GM23338 (cell line): ENCODE results near the gene MAP3K14. TPM values are rescaled to one million over a fixed set of nuclear protein-coding genes. Genes with fewer than 3 reads are reported as not detected.

Experiments used
- ATAC-seq: fragments of 200-7000 bp; cut with Tn5 transposase; 3 replicates; pipeline ENCODE4 v1.9.1; 2020
- DNase-seq: peaks from one replicate; pipeline ENCODE4 v3.0.0-alpha.2; 2015; ENCODE audit warnings: low spot score
- H2AFZ ChIP-seq: fragments of 200-600 bp; sonication (generic); 2 replicates; pipeline ENCODE4 v1.8.0; 2016; ENCODE audit warnings: antibody characterized with exemption, mild to moderate bottlenecking, moderate library complexity
- H3F3A ChIP-seq: fragments of 200-600 bp; sonication (generic); replicated peaks from 2 replicates; pipeline ENCODE4 v1.8.0; 2017; ENCODE audit warnings: antibody characterized with exemption, mixed run types, low read depth
- H3K27ac ChIP-seq: fragments of 200-600 bp; sonication (generic); 2 replicates; pipeline ENCODE4 v1.6.1; 2016; ENCODE audit warnings: low read depth
- H3K27me3 ChIP-seq: fragments of 200-600 bp; sonication (generic); 2 replicates; pipeline ENCODE4 v1.8.0; 2016; ENCODE audit warnings: mild to moderate bottlenecking, mixed run types, moderate library complexity; ENCODE audit not compliant: insufficient read depth
- H3K36me3 ChIP-seq: fragments of 200-600 bp; sonication (generic); 2 replicates; pipeline ENCODE4 v1.8.0; 2016; ENCODE audit warnings: mild to moderate bottlenecking; ENCODE audit not compliant: insufficient read depth
- H3K4me1 ChIP-seq: fragments of 200-600 bp; sonication (generic); 2 replicates; pipeline ENCODE4 v1.8.0; 2016; ENCODE audit warnings: mild to moderate bottlenecking, moderate library complexity; ENCODE audit not compliant: insufficient read depth
- H3K4me2 ChIP-seq: fragments of 200-600 bp; sonication (generic); 2 replicates; pipeline ENCODE4 v1.7.1; 2017; ENCODE audit warnings: mixed run types
- H3K4me3 ChIP-seq: fragments of 200-600 bp; sonication (generic); 2 replicates; pipeline ENCODE4 v1.6.1; 2016; ENCODE audit warnings: mixed run types
- H3K79me2 ChIP-seq: fragments of 200-600 bp; sonication (generic); replicated peaks from 2 replicates; pipeline ENCODE4 v1.8.0; 2017; ENCODE audit warnings: mild to moderate bottlenecking; ENCODE audit not compliant: insufficient read depth
- H3K9me2 ChIP-seq: fragments of 200-600 bp; sonication (generic); 2 replicates; pipeline ENCODE4 v1.8.0; 2017; ENCODE audit not compliant: insufficient read depth
- H4K20me1 ChIP-seq: fragments of 200-600 bp; sonication (generic); replicated peaks from 2 replicates; pipeline ENCODE4 v1.8.0; 2017; ENCODE audit warnings: mild to moderate bottlenecking; ENCODE audit not compliant: insufficient read depth
- H3K27ac Mint-ChIP-seq: 2 replicates; pipeline ENCODE4 v1.8.0; 2020; ENCODE audit warnings: inconsistent platforms, mild to moderate bottlenecking, moderate library complexity, mixed read lengths
- H3K27me3 Mint-ChIP-seq: 3 replicates; pipeline ENCODE4 v1.8.0; 2022; ENCODE audit warnings: low read depth, mild to moderate bottlenecking, moderate library complexity, mixed read lengths, inconsistent platforms; ENCODE audit not compliant: insufficient read depth, poor library complexity
- H3K36me3 Mint-ChIP-seq: 3 replicates; pipeline ENCODE4 v1.8.0; 2021; ENCODE audit warnings: low read depth, mild to moderate bottlenecking, inconsistent platforms, moderate library complexity, mixed read lengths
- H3K4me1 Mint-ChIP-seq: 3 replicates; pipeline ENCODE4 v1.8.0; 2020; ENCODE audit warnings: mild to moderate bottlenecking, inconsistent platforms, mixed read lengths
- H3K4me3 Mint-ChIP-seq: 3 replicates; pipeline ENCODE4 v1.8.0; 2021; ENCODE audit warnings: moderate library complexity, mild to moderate bottlenecking, inconsistent platforms, mixed read lengths
- H3K9me3 Mint-ChIP-seq: 3 replicates; pipeline ENCODE4 v1.8.0; 2020; ENCODE audit warnings: moderate library complexity, mild to moderate bottlenecking, inconsistent platforms, mixed read lengths
- CREB1 ChIP-seq: fragments of 250-450 bp; sonication (Bioruptor Pico); IDR thresholded peaks from 2 replicates; pipeline ENCODE4 v1.5.0; 2020; ENCODE audit warnings: low read depth, mild to moderate bottlenecking, moderate library complexity
- ETS1 ChIP-seq: IDR thresholded peaks from 2 replicates; pipeline ENCODE4 v1.6.1; 2016; ENCODE audit warnings: antibody characterized with exemption
- EZH2 ChIP-seq: fragments of 200-600 bp; sonication (generic); IDR thresholded peaks from one replicate; pipeline ENCODE4 v1.8.0; 2017; ENCODE audit warnings: antibody characterized with exemption, mild to moderate bottlenecking, low read depth; ENCODE audit not compliant: unreplicated experiment
- EZH2phosphoT487 ChIP-seq: fragments of 200-600 bp; sonication (generic); IDR thresholded peaks from one replicate; pipeline ENCODE4 v1.8.1; 2018; ENCODE audit warnings: antibody characterized with exemption; ENCODE audit not compliant: unreplicated experiment
- JUNB ChIP-seq: IDR thresholded peaks from one replicate; pipeline ENCODE4 v1.6.1; 2016; ENCODE audit warnings: antibody characterized with exemption; ENCODE audit not compliant: unreplicated experiment
- NANOG ChIP-seq: IDR thresholded peaks from 2 replicates; pipeline ENCODE4 v1.6.1; 2016; ENCODE audit warnings: antibody characterized with exemption, borderline replicate concordance
- REST ChIP-seq: IDR thresholded peaks from one replicate; pipeline ENCODE4 v1.6.1; 2018; ENCODE audit warnings: antibody characterized with exemption; ENCODE audit not compliant: unreplicated experiment
- STAT1 ChIP-seq: IDR thresholded peaks from one replicate; pipeline ENCODE4 v1.6.1; 2016; ENCODE audit warnings: antibody characterized with exemption; ENCODE audit not compliant: unreplicated experiment
- ZNF114 ChIP-seq: fragments of 250-450 bp; sonication (Bioruptor Pico); IDR thresholded peaks from 2 replicates; pipeline ENCODE4 v1.5.0; 2020; ENCODE audit warnings: mild to moderate bottlenecking, moderate library complexity
- ZNF462 ChIP-seq: fragments of 250-450 bp; sonication (Bioruptor Pico); IDR thresholded peaks from 2 replicates; pipeline ENCODE4 v1.5.0; 2020; ENCODE audit warnings: mild to moderate bottlenecking, moderate library complexity
- polyA plus RNA-seq: library from polyadenylated mRNA; unstranded; fragments of >200 nt; fragmentation: Nextera tagmentation; extraction: Ambion mirVana; gene quantifications from 2 replicates; pipeline ENCODE4 v1.2.1, GENCODE V29; 2016
- total RNA-seq: library from RNA; depleted of rRNA; stranded (reverse); fragments of >200 nt; shearing (Covaris generic); gene quantifications from 2 replicates; pipeline ENCODE4 v1.2.3, GENCODE V29; 2014

MAP3K14 gene
- total and polyA plus RNA-seq, 2 experiments from 2014 or later = 1.3 to 4.9 TPM

GRCh38 chr17:45355087-45355486 is 38.3 kb upstream of the MAP3K14 start:
- H3K27ac ChIP-seq = no peak overlapping the region
- Mint-ChIP-seq H3K27me3 (peaks cover 6% of the 10 kb centered on the region), H3K36me3 (no peaks in the 10 kb centered on the region; the same call in 2 of the 3 replicates), H3K9me3 (peaks cover 9% of the 10 kb centered on the region; the same call in 2 of the 3 replicates), H3K4me1 (peaks cover 2% of the 10 kb centered on the region; the same call in 1 of the 3 replicates), H3K27ac (no peak overlapping the region), H3K4me3 (no peak overlapping the region)
- no peak overlapping the region; the same call in 1 of the 2 replicates for H2AFZ ChIP-seq
- TF ChIP-seq JUNB (no peak), STAT1 (no peak), ZNF462 (CRISPR knock-in tag) (no peak), EZH2 (no peak), CREB1 (CRISPR knock-in tag) (no peak), EZH2phosphoT487 (no peak)
- no peaks in the 10 kb centered on the region for H3K36me3 ChIP-seq
- no peaks in the 10 kb centered on the region for H4K20me1 ChIP-seq
- no peak for DNase-seq
- H3K4me1 ChIP-seq = no peaks in the 10 kb centered on the region
- no peak overlapping the region for H3K4me3 ChIP-seq
- H3K27me3 ChIP-seq = no peaks in the 10 kb centered on the region
- H3K4me2 ChIP-seq = no peak overlapping the region
- H3K79me2 ChIP-seq = no peaks in the 10 kb centered on the region
- no peak for ATAC-seq
- H3F3A ChIP-seq = no peaks in the 10 kb centered on the region
- no peaks in the 10 kb centered on the region for H3K9me2 ChIP-seq

GRCh38 chr17:45353043-45353442 is 36.2 kb upstream of the MAP3K14 start:
- no peaks in the 10 kb centered on the region; the same call in 2 of the 3 replicates for H3K36me3 Mint-ChIP-seq
- H3K36me3 ChIP-seq = no peaks in the 10 kb centered on the region
- no peaks in the 10 kb centered on the region for H4K20me1 ChIP-seq
- no peak overlapping the region for H3K27ac Mint-ChIP-seq
- ATAC-seq (no peak), DNase-seq (no peak)
- peaks cover 9% of the 10 kb centered on the region; the same call in 2 of the 3 replicates for H3K9me3 Mint-ChIP-seq
- no peaks in the 10 kb centered on the region for H3K79me2 ChIP-seq
- H3K4me3 Mint-ChIP-seq = no peak overlapping the region
- no peaks in the 10 kb centered on the region for H3K9me2 ChIP-seq
- H3K4me1 ChIP-seq = no peaks in the 10 kb centered on the region
- peaks cover 6% of the 10 kb centered on the region for H3K27me3 Mint-ChIP-seq
- H3K27ac ChIP-seq = no peak overlapping the region
- H2AFZ ChIP-seq = no peak overlapping the region
- H3K4me1 Mint-ChIP-seq = peaks cover 2% of the 10 kb centered on the region; the same call in 1 of the 3 replicates
- no peak overlapping the region for H3K4me3 ChIP-seq
- no peaks in the 10 kb centered on the region for H3K27me3 ChIP-seq
- no peak overlapping the region for H3K4me2 ChIP-seq
- H3F3A ChIP-seq = no peaks in the 10 kb centered on the region
- TF ChIP-seq NANOG (no peak), REST (no peak), STAT1 (no peak), CREB1 (CRISPR knock-in tag) (no peak), ETS1 (no peak), EZH2phosphoT487 (no peak), ZNF114 (CRISPR knock-in tag) (no peak)
